HG03045 (cell line): ENCODE results near the gene PSMC4.

Experiments
- ATAC-seq: cut with Tn5 transposase; IDR thresholded peaks from one replicate; pipeline ENCODE4 v1.9.1; 2021; ENCODE audit warnings: mild to moderate bottlenecking, moderate library complexity; ENCODE audit not compliant: unreplicated experiment

The PSMC4 gene

GRCh38 chr19:39987167-39987566, 16.2 kb downstream of the PSMC4 start:
- no peak for ATAC-seq

GRCh38 chr19:39987596-39987995, 16.6 kb downstream of the PSMC4 start:
- ATAC-seq, result no peak

DNA sequence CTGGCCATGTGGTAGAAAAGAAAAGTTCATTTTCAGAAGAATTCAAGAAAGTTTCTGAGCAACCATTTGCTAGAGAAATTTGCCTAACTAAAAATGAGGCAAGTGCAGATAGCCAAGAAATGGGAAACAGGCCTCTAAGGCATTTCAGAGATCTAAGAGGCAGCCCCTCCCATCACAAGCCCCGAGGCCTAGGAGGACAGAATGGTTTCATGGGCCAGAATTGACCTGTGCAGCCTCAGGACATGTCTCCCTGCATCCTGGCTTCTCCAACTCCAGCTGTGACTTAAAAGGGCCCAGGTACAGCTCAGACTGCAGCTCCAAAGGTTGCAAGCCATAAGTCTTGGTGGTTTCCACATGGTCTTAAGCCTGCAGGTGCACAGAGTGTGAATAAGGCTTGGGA, 22.6 kb downstream of the PSMC4 start:
- ATAC-seq, result no peak

- no peak for ATAC-seq
Measured at GRCh38 chr19:39994361-39994760, 23.4 kb downstream of the PSMC4 start.

GRCh38 chr19:39995794-39996193, 24.8 kb downstream of the PSMC4 start:
- no peak for ATAC-seq

- peak; percentile 16 for ATAC-seq
Measured at GRCh38 chr19:39996218-39996810, 25.3 kb downstream of the PSMC4 start.

GRCh38 chr19:39996811-39997637, 26.1 kb downstream of the PSMC4 start, which contains the start of gene ZNF546:
TSS of gene ZNF546 (plus strand) at chr19:39997060. CDS start at chr19:39998327, 1,267 bp downstream.
- ATAC-seq, result peak; percentile 83

DNA sequence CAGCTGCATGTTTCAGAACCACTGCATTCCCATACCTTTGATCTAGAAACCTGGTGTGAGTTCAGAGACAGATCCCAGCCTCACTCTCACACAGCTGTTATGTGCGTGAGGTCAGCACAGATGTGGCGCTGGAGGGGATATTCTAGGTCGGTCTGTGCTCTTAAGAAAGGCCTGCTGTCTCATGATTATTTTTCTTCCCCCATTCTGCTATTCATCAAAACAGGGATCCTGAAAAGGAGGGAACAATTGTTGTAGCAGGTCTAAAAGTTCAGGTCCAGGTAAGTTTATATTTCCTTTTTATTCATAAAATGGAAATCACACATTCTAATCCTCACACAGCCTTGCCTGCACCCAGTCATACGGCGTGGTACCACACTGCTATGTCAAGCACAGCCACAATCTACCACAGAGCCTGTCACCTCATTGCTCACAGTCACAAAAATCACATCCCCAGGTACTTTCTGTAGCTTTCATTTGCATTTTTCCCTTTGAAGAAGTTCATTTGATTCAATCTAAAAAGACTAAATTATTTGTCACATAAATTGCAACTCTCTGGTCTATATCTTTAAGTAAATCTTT, 26.8 kb downstream of the PSMC4 start:
- ATAC-seq, result no peak

GRCh38 chr19:39998501-39998900, 27.5 kb downstream of the PSMC4 start:
- ATAC-seq, result no peak

DNA sequence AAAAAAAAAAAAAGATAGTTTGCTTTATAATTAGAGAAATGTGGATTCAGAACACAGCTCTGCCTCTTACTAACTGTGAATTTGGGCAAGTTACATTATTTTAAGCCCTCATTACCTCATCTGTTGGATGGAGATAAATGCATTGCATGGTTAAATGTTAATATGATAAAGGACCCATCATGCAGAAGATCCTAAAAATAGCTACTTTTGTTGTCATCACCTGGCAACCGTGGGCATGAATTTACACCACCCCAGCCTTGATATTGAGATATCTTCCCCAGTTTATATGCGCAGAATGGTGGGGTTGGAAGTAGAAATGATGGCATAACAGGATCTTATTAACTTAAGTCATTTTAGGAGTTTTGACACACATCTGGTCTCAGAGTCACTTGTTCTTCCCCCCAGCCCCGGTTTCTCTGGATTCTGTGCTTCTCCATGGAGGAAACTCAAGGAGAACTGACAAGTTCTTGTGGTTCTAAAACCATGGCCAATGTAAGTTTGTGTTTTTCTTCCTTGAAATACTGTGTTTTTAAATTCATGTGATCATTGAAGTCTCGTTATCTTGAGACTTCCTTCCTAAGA, 34.8 kb downstream of the PSMC4 start:
- ATAC-seq, result no peak

DNA sequence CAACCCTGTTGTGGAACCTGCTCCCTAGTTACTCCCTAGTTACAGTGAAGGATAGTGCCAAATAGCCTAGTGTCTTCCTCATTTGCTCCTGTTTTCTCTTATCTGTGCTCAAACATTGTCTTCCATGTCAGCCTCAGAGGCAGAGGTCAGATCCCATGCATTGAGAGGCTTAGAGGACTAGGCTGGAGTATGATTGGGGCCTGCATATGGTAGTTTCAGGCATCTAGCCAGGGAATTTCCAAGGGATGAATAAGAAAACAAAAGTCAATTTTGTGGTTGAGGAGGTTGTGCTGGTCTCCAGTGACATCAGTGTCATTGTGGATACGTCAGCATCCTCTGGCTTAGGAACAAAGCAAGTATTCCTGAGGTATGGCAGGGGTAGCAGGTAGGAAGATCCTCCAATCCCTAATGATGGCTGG, 35.3 kb downstream of the PSMC4 start:
- no peak for ATAC-seq

DNA sequence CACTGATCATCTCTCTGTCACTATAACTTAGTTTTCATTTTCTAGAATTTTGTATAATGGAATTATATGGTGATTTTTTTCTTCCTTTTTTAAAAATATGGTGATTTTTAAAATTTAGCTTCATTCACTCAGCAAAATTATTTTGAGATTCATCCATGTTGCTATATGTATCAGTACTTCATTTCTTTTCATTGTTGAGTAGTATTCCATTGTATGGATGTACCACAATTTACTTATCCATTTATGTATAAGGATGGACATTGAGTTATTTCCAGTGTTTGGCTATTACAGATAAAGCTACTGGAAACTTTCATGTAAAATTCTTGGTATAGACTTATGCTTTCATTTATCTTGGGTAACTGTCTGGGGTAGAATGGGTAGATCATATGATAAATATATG, 38.7 kb downstream of the PSMC4 start:
- no peak for ATAC-seq

GRCh38 chr19:40013991-40014390, 43.0 kb downstream of the PSMC4 start:
- ATAC-seq, result no peak

DNA sequence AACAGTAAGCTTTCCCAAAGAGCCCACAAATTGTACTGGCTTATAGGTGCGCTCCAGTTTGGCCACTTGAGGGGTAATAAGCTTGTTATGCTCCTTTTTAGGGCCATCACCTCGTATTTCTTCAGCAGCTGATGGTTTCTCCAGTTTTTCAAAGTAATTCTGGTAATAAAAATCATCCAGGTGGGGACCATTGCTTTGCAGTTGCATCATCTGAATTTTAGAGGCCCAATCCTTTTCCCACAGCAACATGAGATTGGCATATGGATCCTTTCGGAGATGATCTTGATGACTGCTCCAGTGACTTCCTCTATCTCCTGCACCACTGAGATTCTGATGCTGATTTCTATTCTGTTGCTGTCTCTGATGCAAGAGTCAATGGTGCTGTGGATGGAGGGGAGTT, 53.0 kb downstream of the PSMC4 start:
- ATAC-seq, result no peak

- ATAC-seq, result no peak
Measured at GRCh38 chr19:40025938-40026596, 55.1 kb downstream of the PSMC4 start.

- ATAC-seq, result no peak
Measured at GRCh38 chr19:40026597-40026970, 55.6 kb downstream of the PSMC4 start.
